ENCODE measurements around the gene EFNA3. TPM values are rescaled to one million over a fixed set of nuclear protein-coding genes. Genes with fewer than 3 reads are reported as not detected.

EFNA3 gene
- 1 to 10 TPM in 2 of 4 donors, under 1 TPM in 1, not detected in 1; 0.44 to 3.7 (median 1.7) TPM for total RNA-seq

DNA sequence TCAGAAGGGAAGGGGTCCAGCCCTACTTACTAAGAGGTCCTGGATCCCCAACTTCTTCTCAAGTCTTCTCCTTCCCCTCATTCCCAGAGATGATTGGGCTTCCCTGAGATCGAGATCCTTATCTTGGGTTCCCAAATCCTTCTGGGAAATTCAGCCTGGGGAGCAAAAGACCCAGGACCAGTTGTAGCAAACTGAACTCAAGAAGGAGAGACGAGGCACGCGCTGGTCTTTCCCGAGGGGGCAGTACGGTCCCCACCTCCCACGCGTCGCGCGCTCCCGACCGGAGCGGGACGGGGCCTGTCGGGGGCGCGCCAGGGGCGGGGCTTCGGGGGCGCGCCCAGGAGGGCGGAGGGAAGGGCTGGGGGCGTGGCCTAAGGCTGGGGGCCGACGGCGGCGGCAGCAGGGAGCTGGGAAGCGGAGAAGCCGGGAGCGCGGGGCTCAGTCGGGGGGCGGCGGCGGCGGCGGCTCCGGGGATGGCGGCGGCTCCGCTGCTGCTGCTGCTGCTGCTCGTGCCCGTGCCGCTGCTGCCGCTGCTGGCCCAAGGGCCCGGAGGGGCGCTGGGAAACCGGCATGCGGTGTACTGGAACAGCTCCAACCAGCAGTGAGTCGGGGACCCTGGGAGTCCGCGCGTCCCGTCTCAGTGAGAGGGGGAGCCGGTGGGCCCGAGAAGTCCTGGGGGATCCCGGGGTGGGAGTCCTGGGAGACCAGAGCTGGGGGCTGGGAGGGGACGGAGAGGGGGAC is at the start of gene EFNA3:
TSS of gene EFNA3 (plus strand) at position 369 of the 741 bp plus-strand sequence. CDS start at position 474, 105 bp downstream.
- TF ChIP-seq CTCF (IDR thresholded peaks at IDR 0.05; ENCODE audit: low read depth): no peak

GRCh38 chr1:155029513-155030242 is 49.0 kb upstream of the EFNA3 start:
- TF ChIP-seq CTCF (IDR thresholded peaks at IDR 0.05; ENCODE audit: low read depth): no peak

DNA sequence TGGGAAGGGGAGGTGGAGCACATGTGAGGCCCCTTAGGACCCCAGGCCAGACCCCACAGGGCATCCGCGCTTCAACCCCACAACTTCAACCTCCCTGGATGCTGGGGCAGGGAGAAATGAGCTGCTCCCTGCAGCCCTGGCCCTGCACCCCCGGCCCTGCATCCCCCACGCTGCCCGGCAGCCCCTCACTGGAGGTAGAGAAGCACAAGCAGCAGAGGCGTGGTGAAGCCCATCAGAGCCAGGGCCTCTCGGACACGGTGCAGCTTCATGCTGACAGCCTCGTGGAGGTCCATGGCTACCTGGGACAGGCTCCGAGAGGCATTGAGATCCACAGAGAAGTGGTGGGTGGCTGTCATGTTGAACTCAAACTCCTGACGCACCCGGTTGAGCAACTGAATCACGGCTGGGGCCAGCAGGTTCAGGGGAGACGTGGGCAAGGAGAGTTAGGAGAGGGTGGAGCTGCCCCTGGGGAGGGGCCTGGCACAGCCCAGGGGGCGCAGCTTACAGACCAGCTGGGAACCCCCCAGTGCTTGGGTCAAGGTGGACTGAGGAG is 48.3 kb upstream of the EFNA3 start:
- no peak for TF ChIP-seq CTCF (IDR thresholded peaks at IDR 0.05; ENCODE audit: low read depth)

DNA sequence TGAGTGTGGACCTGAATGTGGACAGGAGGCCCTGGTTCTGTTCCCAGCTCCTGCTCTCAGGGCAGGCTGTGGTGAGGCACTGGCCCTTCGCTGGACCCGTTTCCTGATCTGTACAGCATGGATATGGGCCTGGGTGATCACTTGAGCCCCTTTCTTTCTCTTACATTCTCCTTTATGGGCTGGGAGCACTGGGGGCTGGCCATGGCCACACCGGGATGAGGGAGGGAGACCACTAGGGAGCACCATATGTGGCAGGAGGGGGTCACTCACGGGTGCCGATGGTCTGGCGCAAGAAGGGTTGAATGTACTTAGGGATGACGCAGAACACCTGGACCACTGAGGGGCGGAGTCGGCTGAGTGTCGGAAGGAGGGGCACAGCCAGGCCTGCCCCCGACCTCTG is 47.7 kb upstream of the EFNA3 start:
- TF ChIP-seq CTCF (IDR thresholded peaks at IDR 0.05; ENCODE audit: low read depth): no peak

- no peak for TF ChIP-seq CTCF (IDR thresholded peaks at IDR 0.05; ENCODE audit: low read depth)
Measured at GRCh38 chr1:155032886-155033285, 45.8 kb upstream of the EFNA3 start.

DNA sequence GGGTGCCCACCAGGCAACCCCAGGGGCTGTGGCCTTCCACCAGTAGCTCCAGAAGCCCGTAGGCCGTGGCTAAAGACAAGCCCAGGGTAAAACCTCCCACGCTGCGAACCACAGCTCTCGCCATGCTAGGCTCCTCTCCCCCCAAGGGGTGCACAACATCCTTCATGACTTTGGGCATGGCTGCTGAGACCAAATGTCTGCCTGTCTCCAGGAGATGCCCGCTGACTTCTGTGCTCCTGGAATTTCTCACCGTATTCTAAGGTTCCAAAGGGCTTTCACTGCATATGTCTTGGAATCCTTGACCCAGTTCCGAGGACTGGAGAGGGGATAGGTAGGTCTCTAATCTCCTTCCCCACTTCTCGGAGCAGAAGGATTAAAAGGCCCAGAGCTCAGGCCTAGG is 45.1 kb upstream of the EFNA3 start, which contains the start of the genes DCST1 and DCST2:
TSS of gene DCST1 (plus strand) at position 301 of the 400 bp plus-strand sequence. CDS start 213 bp downstream, outside the sequence.
TSS of gene DCST2 (minus strand) at position 258 of the 400 bp plus-strand sequence. CDS start at position 178, 80 bp downstream.
- TF ChIP-seq CTCF (IDR thresholded peaks at IDR 0.05; ENCODE audit: low read depth): no peak

All from subcutaneous adipose tissue (tissue), 4 donors.